PC-3 (cell line): ENCODE results near the gene KCNN4. TPM values are rescaled to one million over a fixed set of nuclear protein-coding genes. Genes with fewer than 3 reads are reported as not detected.

ENCODE experiments used
- ATAC-seq: fragments of 200-7000 bp; cut with Tn5 transposase; 2 replicates; pipeline ENCODE4 v1.9.1; 2020; ENCODE audit warnings: mild to moderate bottlenecking, moderate library complexity
- BruUV-seq: library from RNA; stranded (reverse); fragments of 400-500 nt; replicated peaks from 2 replicates; lab custom pipeline; 2021; lab: Mats Ljungman, UMichigan
- CTCF ChIA-PET: fragments of 300-600 bp; sonication (Branson Sonifier 250); formaldehyde crosslinking; loops from one replicate; lab custom pipeline; 2022; ENCODE audit warnings: antibody characterized with exemption; lab: Charles Lee
- POLR2A ChIA-PET: fragments of 300-600 bp; sonication (Branson Sonifier 250); formaldehyde crosslinking; loops from one replicate; lab custom pipeline; 2022; ENCODE audit warnings: antibody characterized with exemption; ENCODE audit not compliant: unreplicated experiment; lab: Charles Lee
- DNase-seq: peaks from one replicate; pipeline ENCODE4 v3.0.0-alpha.2; 2015
- H2AFZ ChIP-seq: fragments of 300-600 bp; sonication (generic); 2 replicates; pipeline ENCODE4 v1.6.0; 2016; ENCODE audit warnings: antibody characterized with exemption, low read length
- H3F3A ChIP-seq: fragments of 300-600 bp; sonication (generic); one replicate; pipeline ENCODE4 v1.6.0; 2017; ENCODE audit warnings: antibody characterized with exemption, low read length, control low read depth, mild to moderate bottlenecking; ENCODE audit not compliant: unreplicated experiment
- H3K27ac ChIP-seq: fragments of 300-600 bp; sonication (generic); 2 replicates; pipeline ENCODE4 v1.5.1; 2016; ENCODE audit warnings: mild to moderate bottlenecking, low read length
- H3K27me3 ChIP-seq: fragments of 300-600 bp; sonication (generic); 2 replicates; pipeline ENCODE4 v1.6.1; 2016; ENCODE audit warnings: low read length, mixed read lengths
- H3K36me3 ChIP-seq: fragments of 300-600 bp; sonication (generic); 2 replicates; pipeline ENCODE4 v1.6.1; 2016; ENCODE audit warnings: low read depth, mixed run types, low read length, mixed read lengths
- H3K4me1 ChIP-seq: fragments of 300-600 bp; sonication (generic); 2 replicates; pipeline ENCODE4 v1.5.1; 2016; ENCODE audit warnings: low read length; ENCODE audit not compliant: insufficient read depth
- H3K4me2 ChIP-seq: fragments of 300-600 bp; sonication (generic); 2 replicates; pipeline ENCODE4 v1.6.0; 2016; ENCODE audit warnings: low read length
- H3K4me3 ChIP-seq: fragments of 300-600 bp; sonication (generic); 2 replicates; pipeline ENCODE4 v1.5.1; 2016; ENCODE audit warnings: mild to moderate bottlenecking, low read length, mixed read lengths
- H3K79me2 ChIP-seq: fragments of 300-600 bp; sonication (generic); 2 replicates; pipeline ENCODE4 v1.6.1; 2017; ENCODE audit warnings: low read length, mixed read lengths
- H3K9ac ChIP-seq: fragments of 300-600 bp; sonication (generic); 2 replicates; pipeline ENCODE4 v1.6.0; 2016; ENCODE audit warnings: mild to moderate bottlenecking, low read length
- H3K9me2 ChIP-seq: fragments of 300-600 bp; sonication (generic); replicated peaks from 2 replicates; pipeline ENCODE4 v1.6.1; 2016; ENCODE audit warnings: mixed run types, low read length, mixed read lengths
- H3K9me3 ChIP-seq: fragments of 300-600 bp; sonication (generic); 2 replicates; pipeline ENCODE4 v1.6.1; 2016; ENCODE audit warnings: low read length, mixed read lengths
- H4K20me1 ChIP-seq: fragments of 300-600 bp; sonication (generic); 2 replicates; pipeline ENCODE4 v1.6.1; 2016; ENCODE audit warnings: low read length, mixed read lengths
- CTCF ChIP-seq: fragments of 300-600 bp; sonication (generic); conservative IDR thresholded peaks from 2 replicates; pipeline ENCODE4 v1.5.1; 2017; ENCODE audit warnings: antibody characterized with exemption, low read depth, mild to moderate bottlenecking, low read length
- EZH2 ChIP-seq: fragments of 300-600 bp; sonication (generic); IDR thresholded peaks from one replicate; pipeline ENCODE4 v1.6.1; 2017; ENCODE audit warnings: antibody characterized with exemption, mild to moderate bottlenecking, low read length; ENCODE audit not compliant: unreplicated experiment
- EZH2phosphoT487 ChIP-seq: fragments of 300-600 bp; sonication (generic); IDR thresholded peaks from 2 replicates; pipeline ENCODE4 v1.6.1; 2018; ENCODE audit warnings: mild to moderate bottlenecking, antibody characterized with exemption, low read length, borderline replicate concordance
- intact Hi-C: fragments of 100-400 bp; cut with micrococcal nuclease; formaldehyde crosslinking; loops from 2 replicates; pipeline ENCODE4 v1.9.0; 2023
- total RNA-seq: library from RNA; depleted of rRNA; stranded (reverse); fragments of >200 nt; gene quantifications from 2 replicates; pipeline ENCODE4 v1.2.3, GENCODE V29; 2014

KCNN4 gene
- total RNA-seq, 1 experiment from 2014 or later, result 45.7 TPM

- ATAC-seq (no peak), DNase-seq (no peak)
- Histone ChIP-seq H3K36me3 (peaks cover 13% of the 10 kb centered on the region; the same call in 1 of the 2 replicates), H4K20me1 (no peaks in the 10 kb centered on the region), H3K79me2 (no peaks in the 10 kb centered on the region), H3K4me2 (no peak overlapping the region), H3K9me3 (no peaks in the 10 kb centered on the region), H3K4me1 (no peaks in the 10 kb centered on the region), H3F3A (no peaks in the 10 kb centered on the region), H3K4me3 (no peak overlapping the region), H3K9ac (no peak overlapping the region), H2AFZ (no peak overlapping the region), H3K27ac (no peak overlapping the region), H3K9me2 (no peaks in the 10 kb centered on the region), H3K27me3 (no peaks in the 10 kb centered on the region)
- POLR2A ChIA-PET, result no interaction called here
- intact Hi-C loops, result no loop called here
- CTCF ChIA-PET, result no interaction called here
- TF ChIP-seq EZH2 (no peak), CTCF (no peak), EZH2phosphoT487 (no peak)
- no TSS peak for BruUV-seq
Observed at GRCh38 chr19:43731346-43731745, 49.4 kb downstream of the KCNN4 start.

GRCh38 chr19:43729919-43730318 lies 50.9 kb downstream of the KCNN4 start:
- no peaks in the 10 kb centered on the region for H3F3A ChIP-seq
- ChIA-PET CTCF (no interaction called here), POLR2A (no interaction called here)
- H3K27ac ChIP-seq, result no peak overlapping the region
- BruUV-seq, result no TSS peak
- H3K4me1 ChIP-seq, result no peaks in the 10 kb centered on the region
- DNase-seq, result no peak
- peaks cover 13% of the 10 kb centered on the region; the same call in 1 of the 2 replicates for H3K36me3 ChIP-seq
- H3K9ac ChIP-seq, result no peak overlapping the region
- H3K79me2 ChIP-seq, result no peaks in the 10 kb centered on the region
- H4K20me1 ChIP-seq, result no peaks in the 10 kb centered on the region
- no peak for ATAC-seq
- intact Hi-C loops, result no loop called here
- H3K27me3 ChIP-seq, result no peaks in the 10 kb centered on the region
- no peak overlapping the region for H3K4me3 ChIP-seq
- TF ChIP-seq EZH2phosphoT487 (no peak), CTCF (no peak), EZH2 (no peak)
- no peaks in the 10 kb centered on the region for H3K9me2 ChIP-seq
- H3K9me3 ChIP-seq, result no peaks in the 10 kb centered on the region
- H3K4me2 ChIP-seq, result no peak overlapping the region
- no peak overlapping the region for H2AFZ ChIP-seq

- intact Hi-C loops, result no loop called here
- H3K27ac ChIP-seq, result no peak overlapping the region
- H3K36me3 ChIP-seq, result peaks cover 11% of the 10 kb centered on the region; the same call in 1 of the 2 replicates
- no peaks in the 10 kb centered on the region for H3F3A ChIP-seq
- no TSS peak for BruUV-seq
- H3K9me2 ChIP-seq, result no peaks in the 10 kb centered on the region
- no peaks in the 10 kb centered on the region for H3K79me2 ChIP-seq
- CTCF ChIA-PET, result no interaction called here
- no peaks in the 10 kb centered on the region for H3K4me1 ChIP-seq
- ATAC-seq (no peak), DNase-seq (no peak)
- POLR2A ChIA-PET, result no interaction called here
- no peaks in the 10 kb centered on the region for H4K20me1 ChIP-seq
- no peaks in the 10 kb centered on the region for H3K27me3 ChIP-seq
- H3K9ac ChIP-seq, result no peak overlapping the region
- H2AFZ ChIP-seq, result no peak overlapping the region
- TF ChIP-seq CTCF, result no peak
- TF ChIP-seq EZH2phosphoT487, result no peak
- no peak for TF ChIP-seq EZH2
- no peak overlapping the region for H3K4me2 ChIP-seq
- H3K9me3 ChIP-seq, result no peaks in the 10 kb centered on the region
- H3K4me3 ChIP-seq, result no peak overlapping the region
Observed at GRCh38 chr19:43727593-43727853, 53.2 kb downstream of the KCNN4 start.
